ACC112 (cell line): ENCODE measurements around the gene KCNA2.

ENCODE experiments used
- H2AFZ ChIP-seq: fragments of 200-600 bp; sonication (generic); one replicate; pipeline ENCODE4 v1.6.0; 2017; ENCODE audit warnings: antibody characterized with exemption, low read length; ENCODE audit not compliant: unreplicated experiment
- H3K27ac ChIP-seq: fragments of 200-600 bp; sonication (generic); 2 replicates; pipeline ENCODE4 v1.5.1; 2014; ENCODE audit warnings: low read depth, mild to moderate bottlenecking, antibody characterized with exemption, low read length, moderate library complexity
- H3K27me3 ChIP-seq: fragments of 200-600 bp; sonication (generic); 2 replicates; pipeline ENCODE4 v1.6.1; 2014; ENCODE audit warnings: mild to moderate bottlenecking, antibody characterized with exemption, low read length, moderate library complexity, mixed read lengths; ENCODE audit not compliant: insufficient read depth
- H3K36me3 ChIP-seq: fragments of 200-600 bp; sonication (generic); 2 replicates; pipeline ENCODE4 v1.6.1; 2016; ENCODE audit warnings: mild to moderate bottlenecking, antibody characterized with exemption, low read length, moderate library complexity, mixed read lengths; ENCODE audit not compliant: insufficient read depth
- H3K4me1 ChIP-seq: fragments of 200-600 bp; sonication (generic); one replicate; pipeline ENCODE4 v1.6.1; 2016; ENCODE audit warnings: low read length, mixed read lengths; ENCODE audit not compliant: insufficient read depth, unreplicated experiment, control insufficient read depth
- H3K4me3 ChIP-seq: fragments of 200-600 bp; sonication (generic); 2 replicates; pipeline ENCODE4 v1.5.1; 2014; ENCODE audit warnings: mild to moderate bottlenecking, low read depth, low read length
- H3K79me2 ChIP-seq: fragments of 200-600 bp; sonication (generic); one replicate; pipeline ENCODE4 v1.6.0; 2016; ENCODE audit warnings: low read length; ENCODE audit not compliant: control insufficient read depth, unreplicated experiment, insufficient read depth

The KCNA2 gene

GRCh38 chr1:110585481-110585880, 20.7 kb downstream of the KCNA2 start:
- Histone ChIP-seq H2AFZ (no peak overlapping the region), H3K4me1 (no peaks in the 10 kb centered on the region), H3K27me3 (peaks cover 82% of the 10 kb centered on the region), H3K79me2 (no peaks in the 10 kb centered on the region), H3K27ac (no peak overlapping the region), H3K36me3 (no peaks in the 10 kb centered on the region), H3K4me3 (no peak overlapping the region)

DNA sequence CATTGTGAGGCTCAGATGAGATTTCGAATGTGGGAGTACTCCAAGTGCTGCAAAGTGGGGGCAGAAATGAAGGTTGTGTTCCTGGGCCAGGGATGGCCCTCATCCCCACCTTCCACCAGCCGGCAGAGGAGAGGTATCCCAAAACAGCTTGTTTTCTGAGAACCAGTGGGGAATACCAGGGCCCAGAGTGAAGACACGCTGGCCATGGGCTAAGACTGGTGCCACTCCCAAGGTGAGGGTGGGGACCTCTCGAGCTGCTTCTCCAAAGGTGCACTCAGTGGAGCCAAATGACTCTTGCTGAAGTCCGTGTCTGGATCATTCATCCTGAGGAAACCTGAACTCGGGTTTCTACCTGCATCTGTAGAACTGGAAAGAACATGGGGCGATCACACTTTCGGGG, 22.1 kb downstream of the KCNA2 start:
- no peak overlapping the region for H2AFZ ChIP-seq
- H3K4me3 ChIP-seq: no peak overlapping the region
- no peaks in the 10 kb centered on the region for H3K4me1 ChIP-seq
- no peaks in the 10 kb centered on the region for H3K79me2 ChIP-seq
- H3K27ac ChIP-seq: no peak overlapping the region
- peaks cover 92% of the 10 kb centered on the region for H3K27me3 ChIP-seq
- no peaks in the 10 kb centered on the region for H3K36me3 ChIP-seq

DNA sequence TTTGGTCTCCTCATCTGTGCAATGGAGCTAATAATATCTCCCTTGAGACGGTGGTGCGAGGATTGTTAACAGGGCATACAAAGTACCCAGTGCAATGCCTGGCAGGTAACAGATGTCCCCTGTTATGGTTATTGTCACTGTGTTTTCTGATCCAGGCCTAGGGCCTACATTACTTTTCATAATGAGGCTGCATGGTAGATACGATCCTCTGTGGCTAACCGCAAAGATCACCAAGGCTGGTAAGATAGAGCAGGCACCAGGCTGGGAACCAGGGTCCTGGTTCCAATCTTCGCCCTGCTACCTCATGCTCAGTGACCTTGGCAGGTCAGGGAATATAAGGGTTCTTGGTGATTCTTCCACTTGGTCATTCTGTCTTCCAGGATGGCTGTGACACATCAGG, 22.7 kb downstream of the KCNA2 start:
- no peak overlapping the region for H2AFZ ChIP-seq
- no peak overlapping the region for H3K4me3 ChIP-seq
- H3K79me2 ChIP-seq: no peaks in the 10 kb centered on the region
- peaks cover 92% of the 10 kb centered on the region for H3K27me3 ChIP-seq
- H3K27ac ChIP-seq: no peak overlapping the region
- H3K36me3 ChIP-seq: no peaks in the 10 kb centered on the region
- no peaks in the 10 kb centered on the region for H3K4me1 ChIP-seq

- Histone ChIP-seq H3K27me3 (peaks cover 90% of the 10 kb centered on the region), H2AFZ (no peak overlapping the region), H3K4me3 (no peak overlapping the region), H3K79me2 (no peaks in the 10 kb centered on the region), H3K4me1 (no peaks in the 10 kb centered on the region), H3K27ac (no peak overlapping the region), H3K36me3 (no peaks in the 10 kb centered on the region)
Observed at GRCh38 chr1:110582378-110582777, 23.8 kb downstream of the KCNA2 start.

GRCh38 chr1:110581682-110582145, 24.4 kb downstream of the KCNA2 start:
- H3K4me1 ChIP-seq: no peaks in the 10 kb centered on the region
- H3K79me2 ChIP-seq: no peaks in the 10 kb centered on the region
- no peaks in the 10 kb centered on the region for H3K36me3 ChIP-seq
- H2AFZ ChIP-seq: no peak overlapping the region
- no peak overlapping the region for H3K27ac ChIP-seq
- H3K4me3 ChIP-seq: no peak overlapping the region
- peaks cover 88% of the 10 kb centered on the region for H3K27me3 ChIP-seq

DNA sequence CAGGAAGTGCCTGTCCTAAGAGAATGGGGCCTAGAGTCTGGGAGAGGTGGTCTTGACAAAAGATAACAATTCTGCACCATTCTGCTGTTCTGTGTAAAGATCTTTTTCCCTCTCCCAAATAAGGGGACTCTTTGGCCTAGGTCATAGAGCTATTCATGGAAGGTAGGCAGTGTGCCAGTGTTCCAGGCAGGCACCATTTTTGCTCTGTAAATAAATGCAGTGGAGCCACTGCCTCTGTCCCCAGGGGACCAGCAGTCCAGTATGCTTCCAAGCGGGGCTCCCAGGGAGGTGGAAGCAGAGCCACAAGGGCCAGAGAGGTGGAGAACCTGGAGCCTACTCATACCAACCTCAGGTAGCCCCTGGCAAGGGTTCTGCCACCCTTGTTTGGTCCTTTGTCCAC, 25.9 kb downstream of the KCNA2 start:
- Histone ChIP-seq H3K4me1 (no peaks in the 10 kb centered on the region), H3K79me2 (no peaks in the 10 kb centered on the region), H3K36me3 (no peaks in the 10 kb centered on the region), H3K4me3 (no peak overlapping the region), H3K27me3 (peaks cover 84% of the 10 kb centered on the region), H3K27ac (no peak overlapping the region), H2AFZ (no peak overlapping the region)

- Histone ChIP-seq H3K36me3 (no peaks in the 10 kb centered on the region), H3K27ac (no peak overlapping the region)
Observed at GRCh38 chr1:110579460-110579859, 26.7 kb downstream of the KCNA2 start.

GRCh38 chr1:110576441-110576840, 29.7 kb downstream of the KCNA2 start:
- H3K27me3 ChIP-seq: peaks cover 79% of the 10 kb centered on the region
- no peaks in the 10 kb centered on the region for H3K79me2 ChIP-seq
- no peak overlapping the region for H3K4me3 ChIP-seq
- H3K27ac ChIP-seq: no peak overlapping the region
- no peaks in the 10 kb centered on the region for H3K36me3 ChIP-seq
- H2AFZ ChIP-seq: no peak overlapping the region
- H3K4me1 ChIP-seq: no peaks in the 10 kb centered on the region

More at GRCh38 chr1:110579460-110579859, 26.7 kb downstream of the KCNA2 start:
- Histone ChIP-seq H3K4me3 (no peak overlapping the region), H3K79me2 (no peaks in the 10 kb centered on the region), H3K4me1 (no peaks in the 10 kb centered on the region), H2AFZ (no peak overlapping the region), H3K27me3 (peaks cover 85% of the 10 kb centered on the region)

GRCh38 chr1:110573314-110573713, 32.8 kb downstream of the KCNA2 start:
- Histone ChIP-seq H3K27ac (no peak overlapping the region), H3K4me1 (no peaks in the 10 kb centered on the region), H3K4me3 (no peak overlapping the region), H3K27me3 (peaks cover 75% of the 10 kb centered on the region), H3K79me2 (no peaks in the 10 kb centered on the region), H3K36me3 (no peaks in the 10 kb centered on the region), H2AFZ (no peak overlapping the region)

DNA sequence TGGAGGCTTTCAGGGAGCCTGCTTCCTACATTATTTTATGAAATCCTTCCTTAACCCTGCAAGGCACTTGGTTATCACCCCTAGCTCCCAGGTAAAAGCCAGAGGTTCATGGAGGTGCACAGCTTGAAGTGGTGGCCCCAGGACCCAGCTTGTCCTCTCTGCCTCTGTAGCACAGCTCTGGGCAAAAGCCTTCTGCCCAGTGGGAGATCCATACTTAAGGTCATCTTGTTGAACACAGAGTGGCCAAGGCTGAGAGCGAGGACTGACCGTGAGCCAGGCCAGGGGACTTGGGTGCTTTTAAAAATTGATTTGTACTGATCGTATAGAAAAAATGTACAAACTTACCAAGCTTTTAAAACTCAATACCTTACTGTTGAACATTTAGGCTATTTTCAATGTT, 33.4 kb downstream of the KCNA2 start:
- H3K4me3 ChIP-seq: no peak overlapping the region
- H3K27me3 ChIP-seq: peaks cover 74% of the 10 kb centered on the region
- no peaks in the 10 kb centered on the region for H3K4me1 ChIP-seq
- no peak overlapping the region for H3K27ac ChIP-seq
- H3K36me3 ChIP-seq: no peaks in the 10 kb centered on the region
- H2AFZ ChIP-seq: no peak overlapping the region
- H3K79me2 ChIP-seq: no peaks in the 10 kb centered on the region

DNA sequence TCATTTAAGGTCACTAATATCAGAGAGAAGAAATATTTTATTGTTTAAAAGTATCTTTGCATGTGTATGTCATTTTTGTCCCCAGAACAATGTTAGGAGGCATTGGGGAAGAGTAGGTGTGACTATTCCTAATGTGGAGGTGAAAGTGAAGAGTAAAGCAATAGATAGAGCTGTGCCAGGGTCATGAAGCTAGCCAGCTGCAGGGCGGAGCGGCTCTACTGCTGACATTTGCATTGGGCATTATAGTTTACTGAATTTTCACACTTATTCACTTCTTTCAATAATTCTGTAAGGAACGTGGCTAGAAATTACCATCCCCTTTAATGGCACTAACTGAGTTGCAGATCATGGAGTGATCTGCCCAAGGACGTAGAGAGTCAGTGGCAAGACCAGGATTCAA, 35.3 kb downstream of the KCNA2 start:
- Histone ChIP-seq H3K79me2 (no peaks in the 10 kb centered on the region), H2AFZ (no peak overlapping the region), H3K4me3 (no peak overlapping the region), H3K27ac (no peak overlapping the region), H3K27me3 (peaks cover 82% of the 10 kb centered on the region), H3K4me1 (no peaks in the 10 kb centered on the region), H3K36me3 (no peaks in the 10 kb centered on the region)
